Measurements from ENCODE around the gene TNFRSF1B.

The TNFRSF1B gene

GRCh38 chr1:12142891-12143630 lies 23.7 kb upstream of the TNFRSF1B start:
- ChIA-PET POLR2A (no interaction called here), CTCF (interaction anchor here (0.5 kb wide), 1 partner anchor 64 kb away, joined by 3 read pairs; no protein-coding TSS in a partner anchor)
- DNase-seq (ENCODE audit: extremely low spot score): no peak
- no peak for TF ChIP-seq PKNOX1 (IDR thresholded peaks at IDR 0.05)
- no peak for TF ChIP-seq HDGF (IDR thresholded peaks at IDR 0.05; ENCODE audit: borderline replicate concordance)
- no peak for TF ChIP-seq BHLHE40 (IDR thresholded peaks at IDR 0.05; ENCODE audit: borderline replicate concordance)
- TF ChIP-seq SUZ12 (IDR thresholded peaks at IDR 0.05): no peak
- TF ChIP-seq FOXM1 (IDR thresholded peaks at IDR 0.05; ENCODE audit: borderline replicate concordance): no peak
- TF ChIP-seq TARDBP (IDR thresholded peaks at IDR 0.05): no peak
- TF ChIP-seq SP1 (IDR thresholded peaks at IDR 0.05): no peak
- TF ChIP-seq ELF4 (IDR thresholded peaks at IDR 0.05): no peak
- no peak for TF ChIP-seq ZNF384 (IDR thresholded peaks at IDR 0.05)
- TF ChIP-seq LEF1 (IDR thresholded peaks at IDR 0.05; ENCODE audit: borderline replicate concordance): no peak
- no peak for TF ChIP-seq FOXA1 (IDR thresholded peaks at IDR 0.05)
- no peak for TF ChIP-seq FOXK2 (IDR thresholded peaks at IDR 0.05)
- no peak for TF ChIP-seq CTBP1 (IDR thresholded peaks at IDR 0.05; ENCODE audit: borderline replicate concordance)
- no peak for TF ChIP-seq NFRKB (IDR thresholded peaks at IDR 0.05)
- TF ChIP-seq L3MBTL2 (conservative IDR thresholded peaks at IDR 0.05): no peak
- no peak for TF ChIP-seq ARNT (IDR thresholded peaks at IDR 0.05)

GRCh38 chr1:12143631-12144155 lies 23.1 kb upstream of the TNFRSF1B start:
- TF ChIP-seq NFRKB (IDR thresholded peaks at IDR 0.05) (no peak), PKNOX1 (IDR thresholded peaks at IDR 0.05) (no peak), ARNT (IDR thresholded peaks at IDR 0.05) (no peak), CTBP1 (IDR thresholded peaks at IDR 0.05; ENCODE audit: borderline replicate concordance) (no peak), L3MBTL2 (conservative IDR thresholded peaks at IDR 0.05) (no peak), SP1 (IDR thresholded peaks at IDR 0.05) (no peak), HDGF (IDR thresholded peaks at IDR 0.05; ENCODE audit: borderline replicate concordance) (no peak), BHLHE40 (IDR thresholded peaks at IDR 0.05; ENCODE audit: borderline replicate concordance) (no peak), ELF4 (IDR thresholded peaks at IDR 0.05) (no peak)
- no peak for DNase-seq (ENCODE audit: extremely low spot score)
- ChIA-PET POLR2A (no interaction called here), CTCF (interaction anchor here (0.5 kb wide), 1 partner anchor 64 kb away, joined by 3 read pairs; no protein-coding TSS in a partner anchor)

DNA sequence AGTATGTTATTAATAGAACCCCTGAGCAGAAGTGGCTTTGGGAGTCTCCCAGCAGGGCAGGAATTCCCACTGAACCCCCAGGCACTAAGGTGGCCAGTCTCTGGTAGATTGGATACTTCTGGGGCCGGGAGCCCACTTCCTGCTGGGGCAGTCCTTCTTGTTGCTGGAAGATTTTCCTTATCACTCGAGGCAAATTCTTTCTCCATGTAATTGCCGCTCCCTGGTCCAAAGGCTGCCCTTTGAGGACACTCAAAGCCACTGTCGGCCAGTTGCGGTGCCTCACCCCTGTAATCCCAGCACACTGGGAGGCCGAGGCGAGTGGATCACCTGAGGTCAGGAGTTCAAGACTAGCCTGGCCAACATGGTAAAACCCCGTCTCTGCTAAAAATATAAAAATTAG lies 22.6 kb upstream of the TNFRSF1B start:
- TF ChIP-seq ARNT (IDR thresholded peaks at IDR 0.05) (no peak), FOXK2 (IDR thresholded peaks at IDR 0.05) (no peak), ELF4 (IDR thresholded peaks at IDR 0.05) (no peak), PKNOX1 (IDR thresholded peaks at IDR 0.05) (no peak), NFRKB (IDR thresholded peaks at IDR 0.05) (no peak), ZNF384 (IDR thresholded peaks at IDR 0.05) (no peak), CTBP1 (IDR thresholded peaks at IDR 0.05; ENCODE audit: borderline replicate concordance) (no peak), HDGF (IDR thresholded peaks at IDR 0.05; ENCODE audit: borderline replicate concordance) (no peak), L3MBTL2 (conservative IDR thresholded peaks at IDR 0.05) (no peak), FOXM1 (IDR thresholded peaks at IDR 0.05; ENCODE audit: borderline replicate concordance) (no peak), SP1 (IDR thresholded peaks at IDR 0.05) (no peak), TARDBP (IDR thresholded peaks at IDR 0.05) (no peak), FOXA1 (IDR thresholded peaks at IDR 0.05) (no peak)
- no peak for DNase-seq (ENCODE audit: extremely low spot score)
- CTCF ChIA-PET: no interaction called here
- POLR2A ChIA-PET: no interaction called here

- POLR2A ChIA-PET: no interaction called here
- CTCF ChIA-PET: no interaction called here
- no peak for TF ChIP-seq BHLHE40 (IDR thresholded peaks at IDR 0.05; ENCODE audit: borderline replicate concordance)
- TF ChIP-seq ZNF384 (IDR thresholded peaks at IDR 0.05): no peak
- TF ChIP-seq FOXM1 (IDR thresholded peaks at IDR 0.05; ENCODE audit: borderline replicate concordance): no peak
- no peak for DNase-seq (ENCODE audit: extremely low spot score)
Measured at GRCh38 chr1:12144969-12145368, 21.8 kb upstream of the TNFRSF1B start.

DNA sequence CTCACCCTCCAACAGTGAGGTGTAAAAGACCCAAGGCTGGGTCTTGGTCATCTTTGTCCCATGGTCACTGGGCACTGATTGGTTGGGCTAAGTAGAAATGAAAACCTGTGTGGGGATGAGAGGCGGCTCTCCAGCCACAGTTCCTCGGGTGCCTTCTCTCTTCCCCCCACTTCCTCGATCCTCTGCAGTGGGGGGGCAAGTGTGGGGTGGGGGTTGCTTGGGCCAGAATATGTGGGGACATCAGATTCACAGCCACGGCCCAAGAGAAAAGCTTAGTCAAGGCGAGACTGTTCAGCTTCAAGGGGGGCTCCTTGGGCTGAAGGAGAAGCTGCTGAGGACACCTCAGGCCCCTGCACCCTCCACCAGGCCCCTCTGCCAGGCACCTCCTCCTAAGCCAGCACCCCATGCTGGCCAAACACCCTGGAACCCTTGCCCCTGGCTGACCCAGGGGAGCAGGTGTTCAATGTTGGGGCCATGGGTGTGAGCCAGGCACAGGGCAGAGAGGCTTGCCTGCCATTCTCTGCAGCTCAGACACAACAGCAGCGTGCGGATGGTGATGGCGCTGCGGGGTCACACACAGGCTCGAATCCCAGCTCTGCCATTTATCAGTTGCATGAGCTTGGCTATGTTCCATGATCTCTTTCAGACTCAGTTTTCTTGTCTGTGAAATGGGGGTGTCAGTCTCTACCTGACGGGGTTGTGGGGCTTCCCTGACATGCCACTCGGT lies 21.0 kb upstream of the TNFRSF1B start:
- POLR2A ChIA-PET: no interaction called here
- CTCF ChIA-PET: no interaction called here
- no peak for TF ChIP-seq NFRKB (IDR thresholded peaks at IDR 0.05)
- no peak for TF ChIP-seq L3MBTL2 (conservative IDR thresholded peaks at IDR 0.05)
- no peak for TF ChIP-seq CTBP1 (IDR thresholded peaks at IDR 0.05; ENCODE audit: borderline replicate concordance)
- DNase-seq (ENCODE audit: extremely low spot score): no peak
